ENCODE results near the gene NAPSA. TPM values are rescaled to one million over a fixed set of nuclear protein-coding genes. Genes with fewer than 3 reads are reported as not detected.

Gene NAPSA
- total and polyA plus RNA-seq, 10 of the 15 experiments (the other 5 are each of a cell fraction or from before 2014, with no cell fraction given), result 6.7 to 45.4 (median 17.1) TPM

GRCh38 chr19:50313812-50314536, 51.5 kb downstream of the NAPSA start:
- 3% methylated on average over 19 of the region's 20 CpGs for WGBS (ENCODE audit: insufficient coverage, insufficient replicate concordance, low lambda C conversion rate, missing lambda C conversion rate)
- FAIRE-seq, result no peak
- H3K27ac ChIP-seq (ENCODE audit: control insufficient read depth, insufficient read depth), result no peak overlapping the region
- TF ChIP-seq E2F4 (IDR thresholded peaks at IDR 0.05; ENCODE audit: low read depth, low read length), result no peak
- no peak for TF ChIP-seq BMI1 (IDR thresholded peaks at IDR 0.05; ENCODE audit: borderline replicate concordance)
- no peak for TF ChIP-seq RELB (IDR thresholded peaks at IDR 0.05; ENCODE audit: low read depth)
- TF ChIP-seq PAX8 (IDR thresholded peaks at IDR 0.05), result no peak
- TF ChIP-seq SPI1 (IDR thresholded peaks at IDR 0.05; ENCODE audit: borderline replicate concordance, insufficient read depth, low read depth, low read length), result no peak
- TF ChIP-seq, protein P1, sequence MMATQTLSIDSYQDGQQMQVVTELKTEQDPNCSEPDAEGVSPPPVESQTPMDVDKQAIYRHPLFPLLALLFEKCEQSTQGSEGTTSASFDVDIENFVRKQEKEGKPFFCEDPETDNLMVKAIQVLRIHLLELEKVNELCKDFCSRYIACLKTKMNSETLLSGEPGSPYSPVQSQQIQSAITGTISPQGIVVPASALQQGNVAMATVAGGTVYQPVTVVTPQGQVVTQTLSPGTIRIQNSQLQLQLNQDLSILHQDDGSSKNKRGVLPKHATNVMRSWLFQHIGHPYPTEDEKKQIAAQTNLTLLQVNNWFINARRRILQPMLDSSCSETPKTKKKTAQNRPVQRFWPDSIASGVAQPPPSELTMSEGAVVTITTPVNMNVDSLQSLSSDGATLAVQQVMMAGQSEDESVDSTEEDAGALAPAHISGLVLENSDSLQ (IDR thresholded peaks at IDR 0.05), result no peak
- TF ChIP-seq ZNF592 (IDR thresholded peaks at IDR 0.05), result no peak
- TF ChIP-seq HDAC2 (IDR thresholded peaks at IDR 0.05), result no peak
- no peak for TF ChIP-seq ATF2 (IDR thresholded peaks at IDR 0.05; ENCODE audit: low read length)
- no peak for TF ChIP-seq MYB (IDR thresholded peaks at IDR 0.05; ENCODE audit: borderline replicate concordance, low read depth, low read length)
- no peak for TF ChIP-seq GABPA (IDR thresholded peaks at IDR 0.05; ENCODE audit: low read depth)
- TF ChIP-seq NBN (IDR thresholded peaks at IDR 0.05), result no peak
- TF ChIP-seq, protein P2, sequence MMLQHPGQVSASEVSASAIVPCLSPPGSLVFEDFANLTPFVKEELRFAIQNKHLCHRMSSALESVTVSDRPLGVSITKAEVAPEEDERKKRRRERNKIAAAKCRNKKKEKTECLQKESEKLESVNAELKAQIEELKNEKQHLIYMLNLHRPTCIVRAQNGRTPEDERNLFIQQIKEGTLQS (IDR thresholded peaks at IDR 0.05; ENCODE audit: borderline replicate concordance, extremely low read depth, low read depth, low read length), result no peak
- no peak for TF ChIP-seq ASH2L (IDR thresholded peaks at IDR 0.05; ENCODE audit: borderline replicate concordance, low read depth)

More at GRCh38 chr19:50313812-50314536, 51.5 kb downstream of the NAPSA start:
- Histone ChIP-seq H3K4me1 (ENCODE audit: control insufficient read depth, insufficient read depth, low read length) (no peaks in the 10 kb centered on the region), H3K9me3 (replicated peaks; ENCODE audit: control insufficient read depth, insufficient read depth, low read length) (no peaks in the 10 kb centered on the region), H4K20me1 (ENCODE audit: control insufficient read depth, insufficient read depth) (no peaks in the 10 kb centered on the region), H3K4me3 (no peak overlapping the region), H2AFZ (ENCODE audit: control insufficient read depth, low read depth, low read length) (no peak overlapping the region), H3K4me2 (ENCODE audit: control insufficient read depth, insufficient read depth) (no peak overlapping the region), H3K79me2 (ENCODE audit: control insufficient read depth, insufficient read depth, low read length) (no peaks in the 10 kb centered on the region), H3K9ac (ENCODE audit: control insufficient read depth, insufficient read depth, low read length) (no peak overlapping the region), H3K36me3 (ENCODE audit: control insufficient read depth in 2 of 2, insufficient read depth in 2 of 2, low read length in 1 of 2) (no peaks in the 10 kb centered on the region), H3K27me3 (replicated peaks in 1 of 2; ENCODE audit: control insufficient read depth in 2 of 2, insufficient read depth in 2 of 2, low read length in 1 of 2) (peaks cover 11 to 12% of the 10 kb centered on the region in 2 experiments)
- DNase-seq (ENCODE audit: low read depth, low spot score) (no peak), ATAC-seq (no peak)
- ChIA-PET POLR2A (interaction anchor here (0.6 kb wide), 2 partner anchors 17 to 77 kb away, joined by 3 read pairs; no protein-coding TSS in a partner anchor), SMC1A (ENCODE audit: uncharacterized antibody, unreplicated experiment) (no interaction called here), RAD21 (ENCODE audit: unreplicated experiment) (no interaction called here), CTCF (no interaction called here)
- no TSS peak for BruUV-seq (replicated peaks)
- in situ Hi-C loops (cut with MboI), result no loop called here
- intact Hi-C loops (cut with micrococcal nuclease; ENCODE audit: unreplicated experiment), result no loop called here

Data from GM12878 (cell line).